Fibroblast of pulmonary artery (primary cell): ENCODE measurements around the gene CAMK4.
"Not testable (repeated sequence)": the region's sequence is repeated elsewhere in the genome, so short reads cannot be mapped to it uniquely, and the experiment has no call there.

ENCODE experiments used
- DNase-seq: peaks from one replicate; pipeline ENCODE4 v3.0.0-alpha.2; 2010; ENCODE audit warnings: low read depth
- H3K4me3 ChIP-seq: replicated peaks from 2 replicates; pipeline ENCODE4 v1.5.1; 2011; ENCODE audit warnings: low read depth, mild to moderate bottlenecking, control low read depth, low read length, moderate library complexity
- CTCF ChIP-seq: IDR thresholded peaks from 2 replicates; pipeline ENCODE4 v1.5.1; 2011; ENCODE audit warnings: mild to moderate bottlenecking, control low read depth, low read length, inconsistent platforms; ENCODE audit errors: missing control alignments

Gene CAMK4

GRCh38 chr5:111254613-111255012, 30.4 kb downstream of the CAMK4 start:
- TF ChIP-seq CTCF = no peak
- H3K4me3 ChIP-seq = no peak overlapping the region
- peak; percentile 6 for DNase-seq

- no peak for TF ChIP-seq CTCF
- DNase-seq = no peak
- no peak overlapping the region for H3K4me3 ChIP-seq
These were observed 31.0 kb downstream of the CAMK4 start for GRCh38 chr5:111255169-111255568.

GRCh38 chr5:111256128-111256527, 31.9 kb downstream of the CAMK4 start:
- no peak overlapping the region for H3K4me3 ChIP-seq
- TF ChIP-seq CTCF = no peak
- DNase-seq = no peak

GRCh38 chr5:111257610-111258009, 33.4 kb downstream of the CAMK4 start:
- not testable (repeated sequence) for DNase-seq, H3K4me3 ChIP-seq

- H3K4me3 ChIP-seq = no peak overlapping the region
- no peak for TF ChIP-seq CTCF
- no peak for DNase-seq
These were observed 35.5 kb downstream of the CAMK4 start for GRCh38 chr5:111259636-111260035.

DNA sequence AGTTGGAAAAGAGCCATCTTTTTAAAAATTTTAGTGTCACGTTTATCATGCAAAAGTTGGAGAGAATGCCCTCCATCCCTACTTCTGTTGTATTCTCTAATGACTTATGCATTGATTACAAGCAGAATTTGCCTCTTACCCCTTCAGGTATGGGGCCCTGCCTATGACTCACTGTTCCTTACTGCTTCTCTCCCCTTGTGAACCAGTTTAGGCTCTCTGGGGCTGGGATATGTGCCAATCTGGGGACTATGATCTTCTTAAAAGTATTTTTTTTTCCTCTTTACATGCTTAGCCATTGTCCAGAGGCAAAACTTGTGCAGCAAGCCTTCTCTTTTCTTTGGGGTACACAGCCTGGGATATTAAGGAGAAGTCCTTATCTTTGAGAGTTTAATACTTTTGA, 37.4 kb downstream of the CAMK4 start:
- no peak for TF ChIP-seq CTCF
- no peak for DNase-seq
- H3K4me3 ChIP-seq = no peak overlapping the region

DNA sequence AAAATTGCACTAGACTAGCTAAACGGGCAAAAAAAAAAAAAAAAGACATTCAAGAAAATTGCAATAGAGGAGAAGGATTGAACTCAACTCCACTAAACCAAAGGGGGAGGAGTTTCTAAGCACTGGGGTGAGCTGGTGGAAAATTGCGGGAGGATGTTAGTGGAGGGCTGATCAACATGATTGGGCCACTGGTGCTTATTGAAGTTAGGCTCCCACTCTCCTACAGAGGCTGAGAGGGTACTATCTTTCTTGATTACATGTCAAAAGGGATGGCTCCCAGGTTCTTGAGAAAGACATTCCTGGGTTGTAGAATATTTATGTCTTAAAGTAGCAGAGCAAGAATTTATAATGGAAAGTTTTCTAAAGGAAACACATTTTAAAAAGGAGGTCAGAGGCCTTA, 38.0 kb downstream of the CAMK4 start:
- TF ChIP-seq CTCF = no peak
- H3K4me3 ChIP-seq = no peak overlapping the region
- DNase-seq = no peak

DNA sequence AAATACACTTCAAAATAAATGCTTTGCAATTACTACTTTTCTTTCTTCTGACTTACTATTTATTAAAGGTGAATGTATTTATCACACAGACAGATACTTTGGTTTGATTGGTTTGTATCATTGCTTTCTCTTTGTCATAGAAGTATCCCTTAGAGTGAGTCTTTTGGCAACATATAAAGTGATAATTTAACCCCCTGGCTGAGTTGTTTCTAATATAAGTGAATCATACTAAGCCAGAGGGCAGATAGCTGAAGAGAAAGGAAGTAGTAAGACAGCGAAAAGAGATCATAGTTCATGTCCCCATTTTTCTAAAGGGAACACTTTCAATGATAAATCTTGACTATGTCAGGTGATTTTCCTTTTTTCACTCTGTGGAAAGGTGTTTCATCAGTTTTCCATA, 38.6 kb downstream of the CAMK4 start:
- no peak for DNase-seq
- H3K4me3 ChIP-seq = no peak overlapping the region
- no peak for TF ChIP-seq CTCF
